HepG2 (cell line): ENCODE data around the gene FRMD1. TPM values are rescaled to one million over a fixed set of nuclear protein-coding genes. Genes with fewer than 3 reads are reported as not detected.

Source experiments
- ATF6 ChIP-seq: sonication (generic); formaldehyde crosslinking; conservative IDR thresholded peaks from 2 replicates; pipeline ENCODE4 v1.4.0; 2020; ENCODE audit warnings: missing genetic modification reagents
- E2F1 ChIP-seq: sonication (generic); formaldehyde crosslinking; IDR thresholded peaks from 2 replicates; pipeline ENCODE4 v1.5.0; 2020; ENCODE audit warnings: missing genetic modification reagents
- HMGXB4 ChIP-seq, 2 experiments: sonication (generic) in 1 of 2; formaldehyde crosslinking in 1 of 2; IDR thresholded peaks; 2 replicates each; pipeline versions ENCODE4 v1.4.0 to v1.6.1; 2018 to 2020; ENCODE audit warnings: missing genetic modification reagents in 2 of 2, borderline replicate concordance in 1 of 2, low read depth in 1 of 2, mild to moderate bottlenecking in 1 of 2, missing biosample characterization in 1 of 2
- ZFY ChIP-seq: sonication (generic); formaldehyde crosslinking; IDR thresholded peaks from 2 replicates; pipeline ENCODE4 v1.4.0; 2020; ENCODE audit warnings: missing genetic modification reagents
- ZNF281 ChIP-seq: sonication (generic); formaldehyde crosslinking; IDR thresholded peaks from 2 replicates; pipeline ENCODE4 v1.4.0; 2020; ENCODE audit warnings: missing genetic modification reagents, borderline replicate concordance
- ZNF350 ChIP-seq: sonication (generic); formaldehyde crosslinking; IDR thresholded peaks from 2 replicates; pipeline ENCODE4 v1.4.0; 2020; ENCODE audit warnings: mild to moderate bottlenecking, low read depth, missing genetic modification reagents, borderline replicate concordance
- ZNF407 ChIP-seq: sonication (generic); formaldehyde crosslinking; IDR thresholded peaks from one replicate; pipeline ENCODE4 v1.5.1; 2020; ENCODE audit warnings: mild to moderate bottlenecking, missing genetic modification reagents; ENCODE audit errors: not compliant biosample characterization
- ZNF772 ChIP-seq: sonication (generic); formaldehyde crosslinking; IDR thresholded peaks from 2 replicates; pipeline ENCODE4 v1.5.0; 2020; ENCODE audit warnings: mild to moderate bottlenecking, missing genetic modification reagents
- polyA plus RNA-seq, 8 experiments: library from polyadenylated mRNA; depleted of rRNA in 3 of 8; stranded (reverse) in 7 of 8; unstranded in 1 of 8; fragments of >200 nt; fragmentation: Illumina TruSeq in 4 of 8; extraction: Trizol in 4 of 8; gene quantifications; 2 replicates each; pipeline versions ENCODE4 v1.2.1 to v1.2.3, GENCODE V29; 2011 to 2016; ENCODE audit warnings: low read depth in 4 of 8, missing spikeins in 1 of 8, mixed read lengths in 1 of 8; ENCODE audit not compliant: insufficient read depth in 1 of 8
- total RNA-seq, 5 experiments: library from RNA; depleted of rRNA; stranded (reverse); fragments of >200 nt; fragmentation: Illumina TruSeq; extraction: Trizol; gene quantifications; 2 replicates each; pipeline ENCODE4 v1.2.3, GENCODE V29; 2016; ENCODE audit warnings: low read depth in 1 of 5

FRMD1 gene
- total and polyA plus RNA-seq, 2 of the 13 experiments (the other 11 are each of a cell fraction or from before 2014, with no cell fraction given), result 0.01 TPM; not detected in 1

GRCh38 chr6:168080393-168081077 is 1.5 kb upstream of the FRMD1 start (continued):
- TF ChIP-seq ATF6 (CRISPR knock-in tag), result no peak
- no peak for TF ChIP-seq ZFY (CRISPR knock-in tag)
- no peak for TF ChIP-seq HMGXB4 (CRISPR knock-in tag; IDR thresholded peaks at IDR 0.05; ENCODE audit: borderline replicate concordance in 1 of 2, low read depth in 1 of 2)
- no peak for TF ChIP-seq ZNF350
- no peak for TF ChIP-seq ZNF281 (CRISPR knock-in tag)
- TF ChIP-seq ZNF772 (CRISPR knock-in tag), result no peak
- TF ChIP-seq E2F1 (CRISPR knock-in tag), result no peak
- TF ChIP-seq ZNF407, result no peak
